ENCODE measurements around the gene PCDHGB2.
"Not testable (repeated sequence)": the region's sequence is repeated elsewhere in the genome, so short reads cannot be mapped to it uniquely, and the experiment has no call there.

Gene PCDHGB2

DNA sequence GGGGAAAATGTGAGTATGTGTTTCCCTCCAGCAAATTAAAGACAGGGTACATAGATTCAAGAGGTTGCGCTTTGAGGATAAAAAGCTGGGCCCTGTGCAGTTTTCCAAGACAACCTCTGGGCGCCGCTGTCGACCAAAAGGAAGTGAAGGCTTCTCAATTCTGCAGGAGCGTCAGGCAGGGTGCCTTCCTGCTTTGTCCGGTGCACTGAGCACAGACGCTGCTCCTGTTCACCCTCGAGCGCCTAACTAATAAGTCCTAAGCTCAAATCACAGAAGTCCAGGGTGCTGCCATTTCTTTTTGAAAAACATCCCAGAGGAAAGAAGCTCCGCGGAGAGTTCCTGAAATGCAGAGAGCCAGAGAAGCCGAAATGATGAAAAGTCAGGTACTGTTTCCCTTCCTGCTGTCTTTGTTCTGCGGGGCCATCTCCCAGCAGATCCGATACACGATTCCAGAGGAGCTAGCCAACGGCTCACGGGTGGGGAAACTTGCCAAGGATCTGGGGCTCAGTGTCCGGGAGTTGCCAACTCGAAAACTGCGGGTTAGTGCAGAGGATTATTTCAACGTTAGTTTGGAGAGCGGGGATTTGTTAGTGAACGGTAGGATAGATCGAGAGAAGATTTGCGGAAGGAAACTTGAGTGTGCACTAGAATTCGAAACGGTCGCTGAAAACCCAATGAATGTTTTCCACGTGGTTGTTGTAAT lies 9.7 kb upstream of the PCDHGB2 start, which contains the start of gene PCDHGB1:
TSS of gene PCDHGB1 (plus strand) at position 183 of the 703 bp plus-strand sequence. CDS start at position 345, 162 bp downstream.
- DNase-seq (ENCODE audit: low read depth): peak; percentile 42

GRCh38 chr5:141351591-141351990 lies 8.2 kb upstream of the PCDHGB2 start:
- DNase-seq (ENCODE audit: low read depth): no peak

- DNase-seq (ENCODE audit: low read depth): no peak
These were observed 4.8 kb upstream of the PCDHGB2 start, which contains the start of gene PCDHGA4 for GRCh38 chr5:141354900-141355469. TSS of gene PCDHGA4 (plus strand) at chr5:141355021. CDS start at chr5:141355108, 87 bp downstream.

GRCh38 chr5:141355641-141356040 lies 4.2 kb upstream of the PCDHGB2 start:
- no peak for DNase-seq (ENCODE audit: low read depth)

DNA sequence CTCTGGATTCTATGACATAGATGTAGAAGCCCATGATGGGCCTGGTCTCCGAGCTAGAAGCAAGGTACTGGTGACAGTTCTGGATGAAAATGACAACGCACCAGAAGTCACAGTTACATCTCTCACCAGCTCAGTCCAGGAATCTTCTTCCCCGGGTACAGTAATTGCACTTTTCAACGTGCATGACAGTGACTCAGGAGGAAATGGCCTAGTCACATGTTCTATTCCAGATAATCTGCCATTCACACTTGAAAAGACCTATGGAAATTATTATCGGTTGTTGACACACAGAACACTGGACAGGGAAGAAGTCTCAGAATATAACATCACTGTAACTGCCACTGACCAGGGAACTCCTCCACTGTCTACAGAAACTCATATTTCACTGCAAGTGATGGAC lies 3.7 kb upstream of the PCDHGB2 start:
- DNase-seq (ENCODE audit: low read depth): no peak

GRCh38 chr5:141356950-141357349 lies 2.8 kb upstream of the PCDHGB2 start:
- DNase-seq (ENCODE audit: low read depth): no peak

DNA sequence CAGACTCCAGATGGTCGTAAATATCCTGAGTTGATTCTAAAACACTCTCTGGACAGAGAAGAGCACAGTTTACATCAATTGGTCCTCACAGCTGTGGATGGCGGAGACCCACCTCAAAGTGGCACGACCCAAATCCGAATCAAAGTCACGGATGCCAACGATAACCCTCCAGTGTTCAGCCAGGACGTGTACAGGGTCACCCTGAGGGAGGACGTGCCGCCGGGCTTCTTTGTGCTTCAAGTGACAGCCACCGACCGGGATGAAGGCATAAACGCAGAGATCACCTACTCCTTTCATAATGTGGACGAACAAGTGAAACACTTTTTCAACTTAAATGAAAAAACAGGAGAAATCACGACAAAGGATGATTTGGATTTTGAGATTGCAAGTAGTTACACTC lies 891 bp downstream of the PCDHGB2 start:
- no peak for DNase-seq (ENCODE audit: low read depth)

- DNase-seq (ENCODE audit: low read depth): no peak
These were observed 2.9 kb downstream of the PCDHGB2 start for GRCh38 chr5:141362719-141363118.

DNA sequence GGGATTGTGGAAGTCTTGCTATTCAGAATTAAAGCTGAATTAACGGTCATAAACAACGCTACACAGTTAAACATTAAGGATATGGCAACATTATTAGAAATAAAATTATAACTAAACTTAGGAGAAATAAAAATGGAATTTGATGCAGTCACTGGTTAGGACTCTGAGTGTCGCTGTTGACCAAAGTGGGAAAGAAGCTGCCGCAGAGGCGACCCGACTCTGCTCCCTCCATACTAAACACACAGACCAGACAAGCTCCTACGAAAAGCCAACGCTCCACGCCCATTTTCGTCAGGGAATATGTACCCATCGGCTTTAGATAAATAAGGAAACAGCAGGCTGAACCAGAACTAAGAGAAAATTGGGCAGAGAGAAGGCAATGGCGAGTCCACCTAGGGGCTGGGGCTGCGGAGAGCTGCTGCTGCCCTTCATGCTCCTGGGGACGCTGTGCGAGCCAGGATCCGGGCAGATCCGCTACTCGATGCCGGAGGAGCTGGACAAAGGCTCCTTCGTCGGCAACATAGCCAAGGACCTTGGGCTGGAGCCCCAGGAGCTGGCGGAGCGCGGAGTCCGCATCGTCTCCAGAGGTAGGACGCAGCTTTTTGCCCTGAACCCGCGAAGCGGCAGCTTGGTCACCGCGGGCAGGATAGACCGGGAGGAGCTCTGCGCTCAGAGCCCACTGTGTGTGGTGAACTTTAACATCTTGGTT lies 4.3 kb downstream of the PCDHGB2 start, which contains the start of gene PCDHGA5:
TSS of gene PCDHGA5 (plus strand) at position 211 of the 709 bp plus-strand sequence. CDS start at position 380, 169 bp downstream.
- DNase-seq (ENCODE audit: low read depth): no peak

- no peak for DNase-seq (ENCODE audit: low read depth)
These were observed 6.5 kb downstream of the PCDHGB2 start for GRCh38 chr5:141366016-141366896.

- DNase-seq (ENCODE audit: low read depth): no peak
These were observed 10.4 kb downstream of the PCDHGB2 start, which contains the start of gene PCDHGB3 for GRCh38 chr5:141369994-141370848. TSS of gene PCDHGB3 (plus strand) at chr5:141370242. CDS start at chr5:141370395, 153 bp downstream.

- no peak for DNase-seq (ENCODE audit: low read depth)
These were observed 12.0 kb downstream of the PCDHGB2 start for GRCh38 chr5:141371572-141372475.

- no peak for DNase-seq (ENCODE audit: low read depth)
These were observed 14.0 kb downstream of the PCDHGB2 start, which contains the start of gene PCDHGA6 for GRCh38 chr5:141373673-141374317. TSS of gene PCDHGA6 (plus strand) at chr5:141373891. CDS start at chr5:141374084, 193 bp downstream.

DNA sequence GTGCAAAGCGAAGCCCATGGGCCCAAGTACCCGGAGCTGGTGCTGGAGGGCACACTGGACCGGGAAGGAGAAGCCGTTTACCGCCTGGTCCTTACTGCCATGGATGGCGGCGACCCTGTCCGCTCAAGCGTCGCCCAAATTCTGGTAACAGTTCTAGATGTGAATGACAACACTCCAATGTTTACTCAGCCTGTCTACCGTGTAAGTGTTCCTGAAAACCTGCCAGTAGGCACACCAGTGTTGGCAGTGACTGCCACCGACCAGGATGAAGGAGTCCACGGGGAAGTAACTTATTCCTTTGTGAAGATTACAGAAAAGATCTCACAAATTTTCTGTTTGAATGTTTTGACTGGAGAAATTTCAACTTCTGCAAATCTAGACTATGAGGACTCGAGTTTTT lies 14.8 kb downstream of the PCDHGB2 start:
- DNase-seq (ENCODE audit: low read depth): no peak

- DNase-seq (ENCODE audit: low read depth): not testable (repeated sequence)
These were observed 15.8 kb downstream of the PCDHGB2 start for GRCh38 chr5:141375444-141376155.

DNA sequence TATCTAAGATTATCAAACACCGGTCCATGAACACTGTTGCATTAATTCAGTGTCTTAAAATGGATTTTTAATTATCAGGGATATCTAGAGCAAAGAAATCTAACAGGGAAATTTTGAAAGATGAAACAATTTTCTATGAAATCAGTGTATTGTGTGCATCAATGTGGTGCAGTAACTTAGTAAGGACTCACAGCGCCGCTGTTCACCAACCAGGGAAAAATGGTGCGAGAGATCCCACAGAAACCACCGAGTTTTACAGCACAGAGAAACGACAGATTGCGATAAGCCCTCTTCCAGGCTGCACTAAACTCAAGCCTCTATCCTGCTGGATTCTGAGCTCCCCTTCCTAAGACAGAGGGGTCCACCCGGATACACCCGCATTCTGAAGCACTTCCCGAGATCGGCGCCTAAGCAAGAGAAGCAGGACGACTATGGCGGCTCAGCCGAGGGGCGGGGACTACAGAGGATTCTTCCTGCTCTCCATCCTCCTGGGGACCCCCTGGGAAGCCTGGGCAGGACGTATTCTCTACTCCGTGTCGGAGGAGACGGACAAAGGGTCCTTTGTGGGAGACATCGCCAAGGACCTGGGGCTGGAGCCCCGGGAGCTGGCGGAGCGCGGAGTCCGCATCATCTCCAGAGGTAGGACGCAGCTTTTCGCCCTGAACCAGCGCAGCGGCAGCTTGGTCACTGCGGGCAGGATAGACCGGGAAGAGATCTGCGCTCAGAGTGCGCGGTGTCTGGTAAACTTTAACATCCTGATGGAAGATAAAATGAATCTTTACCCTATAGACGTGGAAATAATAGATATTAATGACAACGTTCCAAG lies 22.9 kb downstream of the PCDHGB2 start, which contains the start of gene PCDHGA7:
TSS of gene PCDHGA7 (plus strand) at position 274 of the 826 bp plus-strand sequence. CDS start at position 432, 158 bp downstream.
- DNase-seq (ENCODE audit: low read depth): no peak

DNA sequence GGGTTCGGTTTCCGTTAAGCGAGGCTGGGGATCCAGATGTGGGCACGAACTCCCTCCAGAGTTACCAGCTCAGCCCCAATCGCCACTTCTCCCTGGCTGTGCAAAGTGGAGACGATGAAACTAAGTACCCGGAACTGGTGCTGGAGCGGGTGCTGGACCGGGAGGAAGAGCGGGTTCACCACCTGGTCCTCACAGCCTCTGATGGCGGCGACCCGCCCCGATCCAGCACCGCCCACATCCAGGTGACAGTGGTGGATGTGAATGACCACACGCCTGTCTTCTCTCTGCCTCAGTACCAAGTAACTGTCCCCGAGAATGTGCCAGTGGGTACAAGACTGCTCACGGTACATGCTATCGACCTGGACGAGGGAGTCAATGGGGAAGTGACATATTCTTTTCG lies 23.6 kb downstream of the PCDHGB2 start:
- DNase-seq (ENCODE audit: low read depth): no peak
